ENCODE data around the gene DNASE1L1. TPM values are rescaled to one million over a fixed set of nuclear protein-coding genes. Genes with fewer than 3 reads are reported as not detected.

Gene DNASE1L1
- polyA plus RNA-seq, 3 donors = 26.2 to 64.5 (median 27.2) TPM

GRCh38 chrX:154439841-154440240 lies 30.8 kb upstream of the DNASE1L1 start:
- intact Hi-C loops (cut with micrococcal nuclease) = loop anchor here (5.0 kb wide), 2 partner anchors 37 to 38 kb away; partner anchors contain the start of gene LAGE3 (in 1 of the 2)
- peaks cover 0 to 15% (median 0%) of the 10 kb centered on the region in 3 donors for H3K27me3 Mint-ChIP-seq (ENCODE audit: low read depth in 3 of 3)
- Histone ChIP-seq H3K79me2 (ENCODE audit: insufficient read depth, low read length) (peaks cover 40% of the 10 kb centered on the region), H4K20me1 (ENCODE audit: insufficient read depth, low read length) (peaks cover 17% of the 10 kb centered on the region), H3K36me3 (replicated peaks in 1 of 2; ENCODE audit: control insufficient read depth in 1 of 2, insufficient read depth in 2 of 2, low read length in 2 of 2) (peaks cover 42 to 45% of the 10 kb centered on the region in 2 donors), H3K27me3 (ENCODE audit: control insufficient read depth in 2 of 2, insufficient read depth in 2 of 2, low read length in 2 of 2) (no peaks in the 10 kb centered on the region), H2AFZ (ENCODE audit: insufficient read depth, low read depth, low read length, poor library complexity, severe bottlenecking) (no peak overlapping the region), H3K27ac (ENCODE audit: low read depth in 1 of 2, low read length in 2 of 2) (no peak overlapping the region), H3K4me2 (replicated peaks; ENCODE audit: extremely low read depth, low read length, poor library complexity, severe bottlenecking) (no peak overlapping the region), H3K4me1 (ENCODE audit: control insufficient read depth in 1 of 2, insufficient read depth in 2 of 2, low read length in 2 of 2) (peaks cover 25 to 33% of the 10 kb centered on the region in 2 donors), H3K9ac (ENCODE audit: insufficient read depth, low read length, poor library complexity, severe bottlenecking) (no peak overlapping the region), H3K4me3 (replicated peaks in 1 of 3; ENCODE audit: low read depth in 2 of 3, low read length in 3 of 3) (no peak overlapping the region), H3K9me3 (replicated peaks in 1 of 2; ENCODE audit: control insufficient read depth in 1 of 2, insufficient read depth in 1 of 2, low read length in 2 of 2) (peaks cover 0 to 5% of the 10 kb centered on the region in 2 donors)
- WGBS (ENCODE audit: insufficient coverage) = 91% methylated on average over 8 of the region's 18 CpGs
- H3K36me3 Mint-ChIP-seq = peaks cover 45 to 60% of the 10 kb centered on the region in 2 donors
- no peak for TF ChIP-seq CTCF (IDR thresholded peaks at IDR 0.05)
- peaks cover 23% of the 10 kb centered on the region for H3K4me1 Mint-ChIP-seq
- peaks cover 0 to 20% (median 11%) of the 10 kb centered on the region in 7 donors for H3K9me3 Mint-ChIP-seq
- H3K4me3 Mint-ChIP-seq = no peak overlapping the region
- no peak overlapping the region for H3K27ac Mint-ChIP-seq
- no peak for DNase-seq

- H3K4me1 Mint-ChIP-seq = peaks cover 20% of the 10 kb centered on the region
- DNase-seq = no peak
- intact Hi-C loops (cut with micrococcal nuclease) = loop anchor here in 1 of 2 donors (5.0 kb wide), 1 partner anchor 36 kb away; no protein-coding TSS in a partner anchor
- peak overlapping the region; percentile 75 for H3K4me2 ChIP-seq (replicated peaks; ENCODE audit: extremely low read depth, low read length, poor library complexity, severe bottlenecking)
- H3K4me3 Mint-ChIP-seq = peak overlapping the region; percentile 85 to 86
- peaks cover 15% of the 10 kb centered on the region for H4K20me1 ChIP-seq (ENCODE audit: insufficient read depth, low read length)
- peaks cover 55 to 62% of the 10 kb centered on the region in 2 donors for H3K36me3 ChIP-seq (replicated peaks in 1 of 2; ENCODE audit: control insufficient read depth in 1 of 2, insufficient read depth in 2 of 2, low read length in 2 of 2)
- peaks cover 0 to 17% (median 11%) of the 10 kb centered on the region in 7 donors for H3K9me3 Mint-ChIP-seq
- H3K27ac ChIP-seq (ENCODE audit: low read depth in 1 of 2, low read length in 2 of 2) = no peak overlapping the region
- peak overlapping the region in 6 of 7 donors; percentile 40 to 79 (median 66) for H3K27ac Mint-ChIP-seq
- H3K4me1 ChIP-seq (ENCODE audit: control insufficient read depth in 1 of 2, insufficient read depth in 2 of 2, low read length in 2 of 2) = peaks cover 14 to 22% of the 10 kb centered on the region in 2 donors
- WGBS (ENCODE audit: insufficient coverage) = 80% methylated on average over 2 of the region's 28 CpGs
- no peaks in the 10 kb centered on the region for H3K27me3 ChIP-seq (ENCODE audit: control insufficient read depth in 2 of 2, insufficient read depth in 2 of 2, low read length in 2 of 2)
- peaks cover 58 to 74% of the 10 kb centered on the region in 2 donors for H3K36me3 Mint-ChIP-seq
- peaks cover 35% of the 10 kb centered on the region for H3K79me2 ChIP-seq (ENCODE audit: insufficient read depth, low read length)
- H3K9ac ChIP-seq (ENCODE audit: insufficient read depth, low read length, poor library complexity, severe bottlenecking) = peak overlapping the region; percentile 60
- H3K4me3 ChIP-seq (replicated peaks in 1 of 3; ENCODE audit: low read depth in 2 of 3, low read length in 3 of 3) = peak overlapping the region; percentile 53 to 75 (median 55)
- H3K9me3 ChIP-seq (replicated peaks in 1 of 2; ENCODE audit: control insufficient read depth in 1 of 2, insufficient read depth in 1 of 2, low read length in 2 of 2) = peaks cover 0 to 5% of the 10 kb centered on the region in 2 donors
- H3K27me3 Mint-ChIP-seq (ENCODE audit: low read depth in 3 of 3) = peaks cover 0 to 18% (median 0%) of the 10 kb centered on the region in 3 donors
- no peak for TF ChIP-seq CTCF (IDR thresholded peaks at IDR 0.05)
- no peak overlapping the region for H2AFZ ChIP-seq (ENCODE audit: insufficient read depth, low read depth, low read length, poor library complexity, severe bottlenecking)
Measured at GRCh38 chrX:154437971-154438893, 29.2 kb upstream of the DNASE1L1 start.
